GM12892 (cell line): ENCODE results near the gene ASTN2.

ENCODE experiments used
- POLR2A ChIP-seq: IDR thresholded peaks from 2 replicates; pipeline ENCODE4 v1.6.1; 2011; ENCODE audit warnings: low read depth, low read length, control low read depth
- POLR2AphosphoS5 ChIP-seq: IDR thresholded peaks from 2 replicates; pipeline ENCODE4 v1.6.1; 2011; ENCODE audit warnings: low read depth, low read length, control low read depth

DNA sequence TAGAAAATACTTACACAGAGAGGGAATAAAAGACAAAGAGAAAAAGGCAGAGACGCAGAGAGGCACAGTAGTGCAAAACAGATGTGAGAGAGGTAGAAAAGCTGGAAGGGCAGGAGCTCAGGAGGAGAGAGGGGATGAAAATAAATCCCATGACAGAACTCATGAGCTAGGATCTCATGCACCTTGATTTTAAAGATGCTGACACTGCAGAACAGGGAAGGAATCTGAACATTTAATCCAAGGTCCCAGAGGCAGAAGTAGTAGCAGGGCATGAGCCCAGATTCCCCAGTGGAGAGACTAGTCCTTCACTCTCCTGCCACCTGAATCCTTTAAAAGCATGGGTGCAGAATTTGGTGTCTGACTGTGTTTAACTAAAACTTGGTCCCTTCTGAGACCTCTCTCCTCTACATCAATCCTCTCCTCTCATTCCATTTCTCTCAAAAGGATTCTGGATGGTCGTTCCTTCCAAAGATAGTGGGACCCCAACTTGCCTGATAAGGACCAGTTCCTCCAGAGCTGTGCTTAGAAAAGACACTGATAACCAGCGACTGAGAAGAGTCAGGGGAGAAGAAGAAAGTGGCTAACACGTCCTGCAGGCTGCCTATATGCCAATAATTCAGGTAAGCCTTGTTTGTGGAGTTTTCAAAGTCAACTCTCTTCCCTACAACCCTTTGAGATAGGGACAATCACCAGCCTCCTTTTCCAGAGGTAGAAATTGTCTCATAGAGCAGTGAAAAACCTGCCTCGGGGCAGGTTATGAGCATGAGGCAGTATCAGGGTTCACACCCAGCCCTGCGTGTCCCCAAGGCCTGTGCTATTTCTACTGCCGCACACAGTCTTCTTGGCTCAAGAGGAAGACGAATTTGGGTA lies 931.0 kb downstream of the ASTN2 start:
- no peak for TF ChIP-seq POLR2A
- TF ChIP-seq POLR2AphosphoS5, result no peak
